Gastroesophageal sphincter (tissue), 3 donors: ENCODE measurements around the gene RAPGEF1.

Experiments used
- CTCF ChIP-seq, 4 experiments: fragments of 200-600 bp in 2 of 4; fragments of 450-650 bp in 2 of 4; sonication (generic) in 1 of 4; IDR thresholded peaks; one replicate each; pipeline ENCODE4 v1.5.1; 2017 to 2019; ENCODE audit warnings: antibody characterized with exemption in 4 of 4, mild to moderate bottlenecking in 2 of 4, moderate library complexity in 2 of 4
- EP300 ChIP-seq: sonication (generic); formaldehyde crosslinking; IDR thresholded peaks from one replicate; pipeline ENCODE4 v1.6.1; 2017; ENCODE audit warnings: antibody characterized with exemption, mild to moderate bottlenecking
- POLR2A ChIP-seq, 2 donors: fragments of 450-650 bp; IDR thresholded peaks; one replicate each; pipeline ENCODE4 v1.6.1; 2017; ENCODE audit warnings: antibody characterized with exemption in 2 of 2, mild to moderate bottlenecking in 2 of 2, moderate library complexity in 1 of 2
- POLR2AphosphoS5 ChIP-seq: sonication (generic); formaldehyde crosslinking; IDR thresholded peaks from one replicate; pipeline ENCODE4 v1.6.1; 2017; ENCODE audit warnings: antibody characterized with exemption

- TF ChIP-seq CTCF (IDR thresholded peaks at IDR 0.05) (no peak), POLR2A (IDR thresholded peaks at IDR 0.05) (no peak), EP300 (no peak), POLR2AphosphoS5 (no peak)
Measured at GRCh38 chr9:131580358-131580757, 159.5 kb downstream of the RAPGEF1 start.
